Skeletal muscle satellite cell (primary cell): ENCODE data around the gene SPATA16.

Source experiments
- H3K27me3 ChIP-seq: 2 replicates; pipeline ENCODE4 v1.7.0; 2013; ENCODE audit warnings: low read length; ENCODE audit not compliant: control insufficient read depth, insufficient read depth
- H3K36me3 ChIP-seq: 2 replicates; pipeline ENCODE4 v1.7.0; 2013; ENCODE audit warnings: mild to moderate bottlenecking, control low read depth, low read length; ENCODE audit not compliant: insufficient read depth
- H3K4me1 ChIP-seq: 2 replicates; pipeline ENCODE4 v1.7.0; 2013; ENCODE audit warnings: low read length; ENCODE audit not compliant: control insufficient read depth, insufficient read depth
- H3K4me2 ChIP-seq: 2 replicates; pipeline ENCODE4 v1.7.0; 2013; ENCODE audit warnings: mild to moderate bottlenecking, low read length
- H3K4me3 ChIP-seq: 2 replicates; pipeline ENCODE4 v1.7.0; 2013; ENCODE audit warnings: low read length
- H3K9ac ChIP-seq: 2 replicates; pipeline ENCODE4 v1.7.0; 2013; ENCODE audit warnings: mild to moderate bottlenecking, low read depth, low read length, moderate library complexity
- H3K9me3 ChIP-seq: replicated peaks from 2 replicates; pipeline ENCODE4 v1.7.0; 2013; ENCODE audit warnings: mild to moderate bottlenecking, control low read depth, low read length

SPATA16 gene

DNA sequence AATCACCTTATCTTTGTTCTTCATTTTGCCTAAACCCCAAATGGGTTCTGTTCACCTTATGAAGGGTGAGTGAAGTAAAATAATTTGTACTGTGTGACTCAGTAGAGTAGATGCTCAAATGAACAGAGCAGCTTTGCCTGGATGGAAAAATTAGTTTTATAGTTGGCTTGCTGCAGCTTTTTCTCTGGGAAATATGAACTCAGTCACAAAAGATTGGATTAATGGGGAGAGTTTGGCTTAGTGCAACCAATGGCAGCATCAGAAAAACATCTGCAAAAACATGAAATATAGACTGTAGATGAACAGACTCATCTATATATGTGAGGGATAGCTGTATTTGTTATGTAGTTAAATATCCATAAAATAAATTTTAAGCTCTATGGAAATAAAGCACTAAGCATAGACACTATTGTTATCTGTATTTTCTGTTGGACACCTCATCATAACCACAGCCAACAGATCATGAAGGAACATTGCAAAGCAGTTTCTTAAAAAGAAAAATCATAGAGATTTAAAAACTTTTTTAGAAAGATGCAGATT, 209.2 kb downstream of the SPATA16 start:
- no peak overlapping the region for H3K4me2 ChIP-seq
- H3K9ac ChIP-seq, result no peak overlapping the region
- peaks cover 8% of the 10 kb centered on the region for H3K27me3 ChIP-seq
- H3K9me3 ChIP-seq, result no peaks in the 10 kb centered on the region
- H3K36me3 ChIP-seq, result no peaks in the 10 kb centered on the region
- H3K4me1 ChIP-seq, result no peaks in the 10 kb centered on the region
- H3K4me3 ChIP-seq, result no peak overlapping the region

- Histone ChIP-seq H3K9me3 (no peaks in the 10 kb centered on the region), H3K4me3 (no peak overlapping the region), H3K36me3 (no peaks in the 10 kb centered on the region), H3K4me1 (no peaks in the 10 kb centered on the region), H3K9ac (no peak overlapping the region), H3K27me3 (peaks cover 8% of the 10 kb centered on the region), H3K4me2 (no peak overlapping the region)
These were observed 211.6 kb downstream of the SPATA16 start for GRCh38 chr3:172929451-172929850.

DNA sequence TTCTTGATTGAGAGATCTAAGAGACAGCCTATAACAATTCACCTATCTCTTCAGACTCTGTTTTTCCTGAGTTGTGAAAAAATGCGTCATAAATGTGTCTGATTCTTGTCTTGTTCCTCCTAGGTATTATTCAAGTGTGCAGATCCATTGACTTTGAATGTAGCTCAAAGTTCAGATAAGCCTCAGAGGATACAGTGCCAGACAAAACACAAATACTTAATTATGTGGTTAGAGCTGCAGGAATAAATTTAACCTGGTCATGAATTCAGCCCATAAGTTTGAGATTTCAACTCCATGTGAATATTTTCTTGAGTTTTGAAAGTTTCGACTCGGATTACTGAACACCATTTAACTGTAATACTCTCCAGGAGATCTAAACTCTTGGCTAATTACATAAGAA, 216.5 kb downstream of the SPATA16 start:
- Histone ChIP-seq H3K9me3 (no peaks in the 10 kb centered on the region), H3K36me3 (no peaks in the 10 kb centered on the region), H3K4me1 (no peaks in the 10 kb centered on the region), H3K27me3 (peaks cover 8% of the 10 kb centered on the region), H3K9ac (no peak overlapping the region), H3K4me3 (no peak overlapping the region), H3K4me2 (no peak overlapping the region)

DNA sequence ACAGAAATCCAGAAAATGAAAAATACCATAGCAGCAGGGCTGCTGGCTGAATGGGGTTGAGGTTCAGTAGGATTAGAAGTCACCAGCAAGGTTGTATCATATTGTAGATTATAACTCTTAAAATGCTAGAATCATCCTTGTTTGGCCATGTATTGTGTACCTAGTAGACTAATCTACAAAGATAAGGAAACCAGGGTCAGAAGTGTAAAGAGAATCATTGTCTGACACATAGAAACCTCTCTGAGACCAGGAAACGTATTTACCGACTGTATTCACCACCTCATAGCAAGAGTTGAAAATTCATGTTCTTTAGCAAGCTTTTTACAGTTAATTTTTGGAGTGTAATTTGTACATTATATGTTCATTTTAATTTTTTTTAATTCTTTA, 221.7 kb downstream of the SPATA16 start:
- Histone ChIP-seq H3K9ac (no peak overlapping the region), H3K36me3 (no peaks in the 10 kb centered on the region), H3K4me1 (peaks cover 9% of the 10 kb centered on the region), H3K4me2 (no peak overlapping the region), H3K9me3 (no peaks in the 10 kb centered on the region), H3K4me3 (no peak overlapping the region), H3K27me3 (no peaks in the 10 kb centered on the region)

GRCh38 chr3:172918568-172919296, 222.3 kb downstream of the SPATA16 start:
- H3K27me3 ChIP-seq, result no peaks in the 10 kb centered on the region

GRCh38 chr3:172918165-172918564, 222.9 kb downstream of the SPATA16 start:
- H3K27me3 ChIP-seq, result no peaks in the 10 kb centered on the region
- H3K9ac ChIP-seq, result no peak overlapping the region
- no peak overlapping the region for H3K4me3 ChIP-seq
- H3K36me3 ChIP-seq, result no peaks in the 10 kb centered on the region
- peak overlapping the region; percentile 19 for H3K4me2 ChIP-seq
- H3K4me1 ChIP-seq, result peaks cover 9% of the 10 kb centered on the region
- no peaks in the 10 kb centered on the region for H3K9me3 ChIP-seq

More at GRCh38 chr3:172918568-172919296, 222.3 kb downstream of the SPATA16 start:
- Histone ChIP-seq H3K4me3 (no peak overlapping the region), H3K4me2 (peak overlapping the region; percentile 19), H3K9me3 (no peaks in the 10 kb centered on the region), H3K4me1 (peaks cover 9% of the 10 kb centered on the region), H3K36me3 (no peaks in the 10 kb centered on the region), H3K9ac (no peak overlapping the region)

GRCh38 chr3:172915911-172916514, 225.0 kb downstream of the SPATA16 start:
- Histone ChIP-seq H3K9ac (no peak overlapping the region), H3K4me3 (no peak overlapping the region), H3K36me3 (no peaks in the 10 kb centered on the region)

GRCh38 chr3:172914854-172915253, 226.2 kb downstream of the SPATA16 start:
- no peak overlapping the region for H3K4me2 ChIP-seq
- H3K4me3 ChIP-seq, result no peak overlapping the region
- H3K9ac ChIP-seq, result no peak overlapping the region
- no peaks in the 10 kb centered on the region for H3K36me3 ChIP-seq
- peaks cover 9% of the 10 kb centered on the region for H3K4me1 ChIP-seq
- no peaks in the 10 kb centered on the region for H3K9me3 ChIP-seq
- no peaks in the 10 kb centered on the region for H3K27me3 ChIP-seq

More at GRCh38 chr3:172915911-172916514, 225.0 kb downstream of the SPATA16 start:
- H3K9me3 ChIP-seq, result no peaks in the 10 kb centered on the region
- H3K4me1 ChIP-seq, result peaks cover 9% of the 10 kb centered on the region
- H3K27me3 ChIP-seq, result no peaks in the 10 kb centered on the region
- no peak overlapping the region for H3K4me2 ChIP-seq

- Histone ChIP-seq H3K4me1 (peaks cover 9% of the 10 kb centered on the region), H3K27me3 (no peaks in the 10 kb centered on the region), H3K4me2 (no peak overlapping the region), H3K36me3 (no peaks in the 10 kb centered on the region), H3K9ac (no peak overlapping the region), H3K9me3 (no peaks in the 10 kb centered on the region), H3K4me3 (no peak overlapping the region)
These were observed 227.0 kb downstream of the SPATA16 start for GRCh38 chr3:172913911-172914655.

- Histone ChIP-seq H3K9ac (no peak overlapping the region), H3K4me2 (no peak overlapping the region), H3K27me3 (peaks cover 3% of the 10 kb centered on the region), H3K36me3 (no peaks in the 10 kb centered on the region), H3K4me1 (no peaks in the 10 kb centered on the region), H3K4me3 (no peak overlapping the region), H3K9me3 (no peaks in the 10 kb centered on the region)
These were observed 229.9 kb downstream of the SPATA16 start for GRCh38 chr3:172911142-172911541.

DNA sequence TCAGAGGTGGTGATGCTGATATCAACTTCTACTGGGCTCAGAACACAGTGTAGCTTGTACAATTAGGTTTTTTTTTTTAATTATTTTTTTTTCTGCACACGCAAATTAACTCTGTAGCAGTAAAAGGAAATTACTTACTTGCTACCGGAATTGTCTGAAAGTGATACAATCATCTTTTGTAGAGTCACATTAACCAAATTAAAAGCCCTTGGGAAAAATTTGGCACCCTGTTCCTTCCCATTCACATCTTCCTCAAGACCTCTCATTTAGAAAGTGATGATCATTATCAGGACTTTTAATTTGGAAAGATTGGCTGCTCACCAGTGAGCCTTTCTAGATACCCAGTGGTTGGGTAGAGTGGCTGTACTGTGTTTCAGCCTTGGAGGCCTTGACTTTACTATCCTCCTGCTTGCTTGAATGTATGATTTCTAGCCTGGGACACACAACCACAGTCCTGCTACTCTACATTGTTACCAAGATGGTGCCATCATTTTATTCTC, 232.2 kb downstream of the SPATA16 start:
- Histone ChIP-seq H3K9ac (no peak overlapping the region), H3K36me3 (no peaks in the 10 kb centered on the region), H3K9me3 (no peaks in the 10 kb centered on the region), H3K4me1 (no peaks in the 10 kb centered on the region), H3K4me3 (no peak overlapping the region), H3K4me2 (no peak overlapping the region), H3K27me3 (peaks cover 13% of the 10 kb centered on the region)
